ENCODE results near the gene FOXP2.
A peak's percentile ranks its signal among the peaks of the same experiment; 100 is the strongest.

The FOXP2 gene

GRCh38 chr7:114659409-114660125 is 245.0 kb downstream of the FOXP2 start (continued):
- TF ChIP-seq REST (tag by site-specific recombination; IDR thresholded peaks at IDR 0.05) (no peak), ZNF2 (tag by site-specific recombination; IDR thresholded peaks at IDR 0.05) (no peak), ZNF837 (tag by site-specific recombination; IDR thresholded peaks at IDR 0.05) (no peak), SP7 (tag by site-specific recombination; IDR thresholded peaks at IDR 0.05) (peak; percentile 43; the same call in 1 of the 2 replicates), SP3 (tag by site-specific recombination; IDR thresholded peaks at IDR 0.05) (no peak), ZNF26 (tag by site-specific recombination; IDR thresholded peaks at IDR 0.05) (no peak), KLF16 (tag by site-specific recombination; IDR thresholded peaks at IDR 0.05) (no peak), ZNF366 (tag by site-specific recombination; conservative IDR thresholded peaks at IDR 0.05) (peak; percentile 78), HOXA7 (CRISPR knock-in tag; IDR thresholded peaks at IDR 0.05; ENCODE audit: borderline replicate concordance) (no peak), ZBTB17 (tag by site-specific recombination; IDR thresholded peaks at IDR 0.05) (no peak), ZNF600 (tag by site-specific recombination; IDR thresholded peaks at IDR 0.05) (no peak), BCL11A (tag by site-specific recombination; IDR thresholded peaks at IDR 0.05; ENCODE audit: low read depth) (no peak), TSHZ1 (tag by site-specific recombination; IDR thresholded peaks at IDR 0.05; ENCODE audit: borderline replicate concordance) (no peak), HIC1 (tag by site-specific recombination; IDR thresholded peaks at IDR 0.05) (no peak), ATF2 (tag by site-specific recombination; IDR thresholded peaks at IDR 0.05; ENCODE audit: low read depth) (no peak), ZNF155 (tag by site-specific recombination; IDR thresholded peaks at IDR 0.05) (no peak), CTCF (tag by site-specific recombination; IDR thresholded peaks at IDR 0.05) (no peak), ZBTB6 (tag by site-specific recombination; IDR thresholded peaks at IDR 0.05) (no peak), ZNF530 (tag by site-specific recombination; IDR thresholded peaks at IDR 0.05; ENCODE audit: low read depth) (no peak), ZBTB11 (tag by site-specific recombination; conservative IDR thresholded peaks at IDR 0.05; ENCODE audit: low read depth) (no peak)

Data from HEK293 (cell line).